HepG2 (cell line): ENCODE measurements around the gene BCL2L1. TPM values are rescaled to one million over a fixed set of nuclear protein-coding genes. Genes with fewer than 3 reads are reported as not detected.
A peak's percentile ranks its signal among the peaks of the same experiment; 100 is the strongest.

Experiments
- BATF2 ChIP-seq: sonication (generic); formaldehyde crosslinking; IDR thresholded peaks from 2 replicates; pipeline ENCODE4 v1.8.0; 2022; ENCODE audit warnings: mild to moderate bottlenecking, missing genetic modification reagents, moderate library complexity
- CENPX ChIP-seq: sonication (generic); formaldehyde crosslinking; IDR thresholded peaks from 2 replicates; pipeline ENCODE4 v1.9.0; 2021; ENCODE audit warnings: mild to moderate bottlenecking, missing genetic modification reagents, moderate library complexity
- GABPA ChIP-seq, 2 experiments: IDR thresholded peaks; 2 replicates each; pipeline ENCODE4 v1.6.1; 2011 to 2016; ENCODE audit warnings: low read depth in 2 of 2, low read length in 1 of 2, missing biosample characterization in 1 of 2, missing genetic modification characterization in 1 of 2
- GATAD1 ChIP-seq: IDR thresholded peaks from 2 replicates; pipeline ENCODE4 v1.6.1; 2016; ENCODE audit warnings: missing genetic modification reagents, missing compliant biosample characterization
- KDM5A ChIP-seq: fragments of 200-600 bp; sonication (generic); IDR thresholded peaks from 2 replicates; pipeline ENCODE4 v1.7.0; 2018; ENCODE audit warnings: antibody characterized with exemption, mild to moderate bottlenecking, low read length, borderline replicate concordance
- NFAT5 ChIP-seq: sonication (generic); formaldehyde crosslinking; IDR thresholded peaks from 2 replicates; pipeline ENCODE4 v1.4.0; 2020; ENCODE audit warnings: missing genetic modification reagents
- PRDM10 ChIP-seq: sonication (generic); formaldehyde crosslinking; IDR thresholded peaks from 2 replicates; pipeline ENCODE4 v1.4.0; 2020; ENCODE audit warnings: low read depth, missing genetic modification reagents
- RARA ChIP-seq: IDR thresholded peaks from 2 replicates; pipeline ENCODE4 v1.6.1; 2016; ENCODE audit warnings: missing genetic modification reagents, missing compliant biosample characterization
- SMAD1 ChIP-seq: sonication (generic); formaldehyde crosslinking; IDR thresholded peaks from 2 replicates; pipeline ENCODE4 v1.4.0; 2020; ENCODE audit warnings: missing genetic modification reagents, low read depth, mild to moderate bottlenecking, borderline replicate concordance
- SMAD9 ChIP-seq: sonication (generic); formaldehyde crosslinking; IDR thresholded peaks from 2 replicates; pipeline ENCODE4 v1.5.1; 2020; ENCODE audit warnings: mild to moderate bottlenecking, missing genetic modification reagents
- TBX2 ChIP-seq: sonication (generic); formaldehyde crosslinking; IDR thresholded peaks from 2 replicates; pipeline ENCODE4 v1.5.0; 2020; ENCODE audit warnings: missing genetic modification reagents, mild to moderate bottlenecking, borderline replicate concordance
- TBX3 ChIP-seq: fragments of 450-650 bp; IDR thresholded peaks from 2 replicates; pipeline ENCODE4 v1.6.1; 2017; ENCODE audit warnings: antibody characterized with exemption, mild to moderate bottlenecking, inconsistent platforms, borderline replicate concordance
- ZBTB21 ChIP-seq: sonication (generic); formaldehyde crosslinking; IDR thresholded peaks from 2 replicates; pipeline ENCODE4 v1.4.0; 2020; ENCODE audit warnings: missing genetic modification reagents
- ZNF44 ChIP-seq: sonication (generic); formaldehyde crosslinking; IDR thresholded peaks from 2 replicates; pipeline ENCODE4 v1.5.1; 2020; ENCODE audit warnings: mild to moderate bottlenecking, missing genetic modification reagents
- ZNF547 ChIP-seq: sonication (generic); formaldehyde crosslinking; IDR thresholded peaks from 2 replicates; pipeline ENCODE4 v1.5.1; 2020; ENCODE audit warnings: mild to moderate bottlenecking, missing genetic modification reagents
- ZNF724P ChIP-seq: sonication (generic); formaldehyde crosslinking; IDR thresholded peaks from 2 replicates; pipeline ENCODE4 v1.8.0; 2022; ENCODE audit warnings: missing genetic modification reagents, borderline replicate concordance
- ZSCAN9 ChIP-seq: IDR thresholded peaks from 2 replicates; pipeline ENCODE4 v1.6.1; 2016; ENCODE audit warnings: borderline replicate concordance
- polyA plus RNA-seq, 8 experiments: library from polyadenylated mRNA; depleted of rRNA in 3 of 8; stranded (reverse) in 7 of 8; unstranded in 1 of 8; fragments of >200 nt; fragmentation: Illumina TruSeq in 4 of 8; extraction: Trizol in 4 of 8; gene quantifications; 2 replicates each; pipeline versions ENCODE4 v1.2.1 to v1.2.3, GENCODE V29; 2011 to 2016; ENCODE audit warnings: low read depth in 4 of 8, missing spikeins in 1 of 8, mixed read lengths in 1 of 8; ENCODE audit not compliant: insufficient read depth in 1 of 8
- total RNA-seq, 5 experiments: library from RNA; depleted of rRNA; stranded (reverse); fragments of >200 nt; fragmentation: Illumina TruSeq; extraction: Trizol; gene quantifications; 2 replicates each; pipeline ENCODE4 v1.2.3, GENCODE V29; 2016; ENCODE audit warnings: low read depth in 1 of 5

Gene BCL2L1
- total and polyA plus RNA-seq, 2 of the 13 experiments (the other 11 are each of a cell fraction or from before 2014, with no cell fraction given), result 164 to 258 TPM

- peak; percentile 97 for TF ChIP-seq NFAT5 (CRISPR knock-in tag)
- TF ChIP-seq CENPX (CRISPR knock-in tag), result no peak
- peak; percentile 98 for TF ChIP-seq TBX3
- TF ChIP-seq ZNF724P (CRISPR knock-in tag), result peak; percentile 89
- TF ChIP-seq PRDM10 (CRISPR knock-in tag), result peak; percentile 92
- peak; percentile 66; the same call in 1 of the 2 replicates for TF ChIP-seq SMAD1
- TF ChIP-seq ZNF44, result peak; percentile 94
- peak; percentile 40; the same call in 1 of the 2 replicates for TF ChIP-seq KDM5A
- no peak for TF ChIP-seq BATF2 (CRISPR knock-in tag)
- peak; percentile 100 for TF ChIP-seq TBX2 (CRISPR knock-in tag)
- TF ChIP-seq ZBTB21 (CRISPR knock-in tag), result peak; percentile 85
- peak; percentile 80; the same call in 1 of the 2 replicates for TF ChIP-seq ZNF547 (CRISPR knock-in tag)
- TF ChIP-seq RARA (CRISPR knock-in tag), result peak; percentile 99
- peak; percentile 99 for TF ChIP-seq ZSCAN9
- TF ChIP-seq SMAD9 (CRISPR knock-in tag), result peak; percentile 54; the same call in 1 of the 2 replicates
- no peak for TF ChIP-seq GABPA (IDR thresholded peaks at IDR 0.05; ENCODE audit: low read depth, low read length)
- TF ChIP-seq GABPA (CRISPR knock-in tag; IDR thresholded peaks at IDR 0.05; ENCODE audit: low read depth), result peak; percentile 79; the same call in 1 of the 2 replicates
- TF ChIP-seq GATAD1, result peak; percentile 74; the same call in 1 of the 2 replicates
Measured at GRCh38 chr20:31704225-31705119, 18.2 kb downstream of the BCL2L1 start (continued).
